SK-N-SH (cell line): ENCODE data around the gene CTSG. TPM values are rescaled to one million over a fixed set of nuclear protein-coding genes. Genes with fewer than 3 reads are reported as not detected.
"Not testable (repeated sequence)": the region's sequence is repeated elsewhere in the genome, so short reads cannot be mapped to it uniquely, and the experiment has no call there.

Experiments
- CTCF ChIA-PET: fragments of 300-600, 350-600 bp; formaldehyde crosslinking; extraction: SDS; loops from one replicate; lab custom pipeline; 2021; lab: Yijun Ruan, JAX
- POLR2A ChIA-PET: fragments of 350-600 bp; sonication (Branson Sonifier 250); formaldehyde crosslinking; extraction: SDS; loops from one replicate; lab custom pipeline; 2020; ENCODE audit warnings: antibody characterized with exemption, inconsistent platforms; lab: Yijun Ruan, JAX
- DNase-seq: peaks from one replicate; pipeline ENCODE4 v3.0.0; 2012
- H2AFZ ChIP-seq: fragments of 200-600 bp; sonication (generic); 2 replicates; pipeline ENCODE4 v1.8.1; 2016; ENCODE audit warnings: antibody characterized with exemption, mild to moderate bottlenecking, low read depth
- H3F3A ChIP-seq: fragments of 200-600 bp; sonication (generic); replicated peaks from 2 replicates; pipeline ENCODE3; 2016; ENCODE audit warnings: antibody characterized with exemption, mild to moderate bottlenecking; ENCODE audit not compliant: insufficient read depth
- H3K27ac ChIP-seq, 2 experiments: fragments of 200-500 bp in 1 of 2; fragments of 200-600 bp in 1 of 2; sonication (Bioruptor generic) in 1 of 2; sonication (generic), shearing (Covaris generic) in 1 of 2; 2 replicates each; pipeline versions ENCODE4 v1.5.1 to v1.6.1; 2014 to 2016; ENCODE audit warnings: low read depth in 2 of 2, inconsistent platforms in 1 of 2, low read length in 1 of 2, mild to moderate bottlenecking in 1 of 2, mixed read lengths in 1 of 2
- H3K27me3 ChIP-seq: fragments of 200-600 bp; sonication (generic), shearing (Covaris generic); 2 replicates; pipeline ENCODE4 v1.6.1; 2016; ENCODE audit warnings: mixed run types; ENCODE audit not compliant: insufficient read depth
- H3K36me3 ChIP-seq, 2 experiments: fragments of 200-500 bp in 1 of 2; fragments of 200-600 bp in 1 of 2; sonication (Bioruptor generic) in 1 of 2; sonication (generic) in 1 of 2; replicated peaks in 1 of 2; 2 replicates each; pipeline versions ENCODE3 to v1.5.1; 2014 to 2016; ENCODE audit warnings: low read length in 1 of 2, mild to moderate bottlenecking in 1 of 2; ENCODE audit not compliant: insufficient read depth in 2 of 2, control insufficient read depth in 1 of 2
- H3K4me1 ChIP-seq, 2 experiments: fragments of 200-500 bp in 1 of 2; fragments of 200-600 bp in 1 of 2; sonication (Bioruptor generic) in 1 of 2; sonication (generic), shearing (Covaris generic) in 1 of 2; 2 replicates each; pipeline versions ENCODE4 v1.5.1 to v1.6.1; 2014 to 2016; ENCODE audit warnings: low read depth in 1 of 2, low read length in 1 of 2, mixed run types in 1 of 2; ENCODE audit not compliant: insufficient read depth in 2 of 2, control insufficient read depth in 1 of 2
- H3K4me2 ChIP-seq: fragments of 200-600 bp; sonication (generic), shearing (Covaris generic); 2 replicates; pipeline ENCODE4 v1.6.1; 2017; ENCODE audit warnings: mixed run types
- H3K4me3 ChIP-seq, 2 experiments: fragments of 200-500 bp in 1 of 2; fragments of 200-600 bp in 1 of 2; sonication (Bioruptor generic) in 1 of 2; sonication (generic), shearing (Covaris generic) in 1 of 2; 2 replicates each; pipeline versions ENCODE4 v1.5.1 to v1.8.1; 2014 to 2016; ENCODE audit warnings: low read depth in 2 of 2, inconsistent platforms in 1 of 2, low read length in 1 of 2, mild to moderate bottlenecking in 1 of 2, mixed read lengths in 1 of 2, moderate library complexity in 1 of 2
- H3K79me2 ChIP-seq: fragments of 200-600 bp; sonication (generic); 2 replicates; pipeline ENCODE4 v1.8.1; 2017; ENCODE audit warnings: mild to moderate bottlenecking; ENCODE audit not compliant: insufficient read depth
- H3K9ac ChIP-seq: fragments of 200-600 bp; sonication (generic); 2 replicates; pipeline ENCODE4 v1.6.1; 2017; ENCODE audit warnings: mixed run types
- H3K9me2 ChIP-seq: fragments of 200-600 bp; sonication (generic); 2 replicates; pipeline ENCODE4 v1.6.1; 2017; ENCODE audit warnings: mixed run types
- H3K9me3 ChIP-seq: fragments of 200-600 bp; sonication (generic); 2 replicates; pipeline ENCODE4 v1.6.1; 2017; ENCODE audit warnings: mixed run types, mild to moderate bottlenecking, moderate library complexity
- H4K20me1 ChIP-seq: fragments of 200-600 bp; sonication (generic); 2 replicates; pipeline ENCODE4 v1.6.1; 2017; ENCODE audit warnings: mild to moderate bottlenecking, mixed run types; ENCODE audit not compliant: insufficient read depth
- CHD2 ChIP-seq: fragments of 150-350 bp; IDR thresholded peaks from 2 replicates; pipeline ENCODE4 v1.6.1; 2018; ENCODE audit warnings: low read length; ENCODE audit not compliant: partially characterized antibody
- ELF1 ChIP-seq: IDR thresholded peaks from 2 replicates; pipeline ENCODE4 v1.4.0; 2012
- EZH2phosphoT487 ChIP-seq: fragments of 200-600 bp; sonication (generic); IDR thresholded peaks from 2 replicates; pipeline ENCODE4 v1.6.1; 2017; ENCODE audit warnings: low read depth, mixed run types, mild to moderate bottlenecking, antibody characterized with exemption, moderate library complexity, borderline replicate concordance
- FOXM1 ChIP-seq: IDR thresholded peaks from 2 replicates; pipeline ENCODE4 v1.4.0; 2012; ENCODE audit warnings: low read depth, mild to moderate bottlenecking
- GABPA ChIP-seq: IDR thresholded peaks from 2 replicates; pipeline ENCODE4 v1.4.0; 2012; ENCODE audit warnings: low read depth, mild to moderate bottlenecking
- MAX ChIP-seq: IDR thresholded peaks from 2 replicates; pipeline ENCODE4 v1.4.0; 2012; ENCODE audit warnings: low read depth
- MXI1 ChIP-seq: IDR thresholded peaks from 2 replicates; pipeline ENCODE4 v1.6.1; 2012; ENCODE audit warnings: mild to moderate bottlenecking, low read depth, low read length, improper control_type of control experiment
- NFIC ChIP-seq: IDR thresholded peaks from 2 replicates; pipeline ENCODE4 v1.4.0; 2012; ENCODE audit warnings: borderline replicate concordance
- NRF1 ChIP-seq: IDR thresholded peaks from 2 replicates; pipeline ENCODE4 v1.6.1; 2012; ENCODE audit warnings: low read depth, mild to moderate bottlenecking, low read length
- RAD21 ChIP-seq: IDR thresholded peaks from 2 replicates; pipeline ENCODE4 v1.6.1; 2012; ENCODE audit warnings: mild to moderate bottlenecking, low read length
- RFX5 ChIP-seq: IDR thresholded peaks from 2 replicates; pipeline ENCODE4 v1.6.1; 2012; ENCODE audit warnings: mild to moderate bottlenecking, improper control_type of control experiment, low read length
- RXRA ChIP-seq: IDR thresholded peaks from 2 replicates; pipeline ENCODE4 v1.4.0; 2012; ENCODE audit warnings: low read depth, mild to moderate bottlenecking, borderline replicate concordance
- SMC3 ChIP-seq: IDR thresholded peaks from 2 replicates; pipeline ENCODE4 v1.6.1; 2012; ENCODE audit warnings: low read depth, low read length, improper control_type of control experiment
- TEAD4 ChIP-seq: IDR thresholded peaks from 2 replicates; pipeline ENCODE4 v1.4.0; 2012; ENCODE audit warnings: mild to moderate bottlenecking, borderline replicate concordance; ENCODE audit not compliant: insufficient read depth
- USF1 ChIP-seq: IDR thresholded peaks from 2 replicates; pipeline ENCODE4 v1.4.0; 2012; ENCODE audit warnings: low read depth, borderline replicate concordance
- YY1 ChIP-seq: IDR thresholded peaks from 2 replicates; pipeline ENCODE4 v1.4.0; 2012; ENCODE audit warnings: low read depth, mild to moderate bottlenecking
- WGBS: methylation state at CpG from one replicate; pipeline ENCODE4 v1.1.6; 2017; ENCODE audit warnings: low lambda C conversion rate; 5-methylcytosine and 5-hydroxymethylcytosine counted together
- polyA plus RNA-seq, 3 experiments: library from polyadenylated mRNA; depleted of rRNA; stranded (reverse); fragments of >200 nt; gene quantifications; 2 replicates each; pipeline ENCODE4 v1.2.3, GENCODE V29; 2012

The CTSG gene
- polyA plus RNA-seq, 1 of the 3 experiments (the other 2 are of a cell fraction), result not detected

- TF ChIP-seq GABPA (no peak), CHD2 (no peak), RFX5 (no peak), ELF1 (no peak), FOXM1 (no peak)
- no peaks in the 10 kb centered on the region for H3F3A ChIP-seq
- no peak for DNase-seq
- no peak overlapping the region for H3K27ac ChIP-seq
- CTCF ChIA-PET, result interaction anchor here (0.6 kb wide), 1 partner anchor 914 kb away, joined by 3 read pairs; no protein-coding TSS in a partner anchor
- H3K4me3 ChIP-seq, result no peak overlapping the region
- no peaks in the 10 kb centered on the region for H3K36me3 ChIP-seq
- no peaks in the 10 kb centered on the region for H3K9me2 ChIP-seq
- H3K27me3 ChIP-seq, result no peaks in the 10 kb centered on the region
- H3K9ac ChIP-seq, result no peak overlapping the region
- H4K20me1 ChIP-seq, result no peaks in the 10 kb centered on the region
- no peak overlapping the region for H3K4me2 ChIP-seq
- H2AFZ ChIP-seq, result no peak overlapping the region
- H3K9me3 ChIP-seq, result no peaks in the 10 kb centered on the region
- no peaks in the 10 kb centered on the region for H3K79me2 ChIP-seq
- 9% methylated on average over 3 of the region's 3 CpGs for WGBS
- POLR2A ChIA-PET, result no interaction called here
- H3K4me1 ChIP-seq, result no peaks in the 10 kb centered on the region
Observed at GRCh38 chr14:24595073-24595808, 19.2 kb upstream of the CTSG start.

GRCh38 chr14:24591004-24591403 lies 15.0 kb upstream of the CTSG start:
- H3F3A ChIP-seq, H4K20me1 ChIP-seq, H3K9me2 ChIP-seq, H3K4me3 ChIP-seq, H3K27me3 ChIP-seq, H3K27ac ChIP-seq, H3K9me3 ChIP-seq, DNase-seq, H2AFZ ChIP-seq, H3K4me2 ChIP-seq, H3K9ac ChIP-seq, H3K79me2 ChIP-seq, H3K36me3 ChIP-seq, POLR2A ChIA-PET, CTCF ChIA-PET, H3K4me1 ChIP-seq: not testable (repeated sequence)
- 1% methylated on average over 2 of the region's 2 CpGs for WGBS

- DNase-seq, H3F3A ChIP-seq, H4K20me1 ChIP-seq, H3K9ac ChIP-seq, H3K9me3 ChIP-seq, H3K4me1 ChIP-seq, CTCF ChIA-PET, H3K4me2 ChIP-seq, H2AFZ ChIP-seq, H3K4me3 ChIP-seq, POLR2A ChIA-PET, H3K9me2 ChIP-seq, H3K27me3 ChIP-seq, H3K79me2 ChIP-seq, H3K36me3 ChIP-seq, H3K27ac ChIP-seq: not testable (repeated sequence)
- 1% methylated on average over 3 of the region's 3 CpGs for WGBS
Observed at GRCh38 chr14:24584402-24584801, 8.4 kb upstream of the CTSG start.

GRCh38 chr14:24578558-24578957 lies 2.5 kb upstream of the CTSG start:
- CTCF ChIA-PET, result no interaction called here
- Histone ChIP-seq H3F3A (no peaks in the 10 kb centered on the region), H3K9me2 (no peaks in the 10 kb centered on the region), H2AFZ (no peak overlapping the region), H3K4me1 (no peaks in the 10 kb centered on the region), H3K9ac (no peak overlapping the region), H3K36me3 (no peaks in the 10 kb centered on the region), H3K27me3 (peaks cover 17% of the 10 kb centered on the region), H3K9me3 (no peaks in the 10 kb centered on the region), H3K79me2 (no peaks in the 10 kb centered on the region), H3K27ac (no peak overlapping the region), H3K4me2 (no peak overlapping the region), H3K4me3 (no peak overlapping the region), H4K20me1 (no peaks in the 10 kb centered on the region)
- TF ChIP-seq ELF1 (no peak), MAX (no peak), SMC3 (no peak), RAD21 (no peak), TEAD4 (no peak), NFIC (no peak), RXRA (no peak), NRF1 (no peak), USF1 (no peak), EZH2phosphoT487 (no peak), YY1 (no peak), MXI1 (no peak)
- WGBS, result 1% methylated on average over 2 of the region's 2 CpGs
- POLR2A ChIA-PET, result no interaction called here
- DNase-seq, result no peak
